HG03565 (cell line): ENCODE data around the gene SLC2A4RG.

Source experiments
- ATAC-seq: cut with Tn5 transposase; IDR thresholded peaks from one replicate; pipeline ENCODE4 v1.9.1; 2021; ENCODE audit warnings: mild to moderate bottlenecking, moderate library complexity; ENCODE audit not compliant: unreplicated experiment

Gene SLC2A4RG

GRCh38 chr20:63750807-63751470 is 11.4 kb downstream of the SLC2A4RG start:
- no peak for ATAC-seq

GRCh38 chr20:63751471-63752271 is 12.1 kb downstream of the SLC2A4RG start:
- ATAC-seq: no peak

- no peak for ATAC-seq
These were observed 13.0 kb downstream of the SLC2A4RG start for GRCh38 chr20:63752411-63753101.

- no peak for ATAC-seq
These were observed 13.8 kb downstream of the SLC2A4RG start for GRCh38 chr20:63753381-63753780.

GRCh38 chr20:63754008-63754407 is 14.4 kb downstream of the SLC2A4RG start:
- no peak for ATAC-seq

- no peak for ATAC-seq
These were observed 16.5 kb downstream of the SLC2A4RG start for GRCh38 chr20:63755933-63756647.

GRCh38 chr20:63756648-63756991 is 17.0 kb downstream of the SLC2A4RG start:
- no peak for ATAC-seq

- no peak for ATAC-seq
These were observed 18.6 kb downstream of the SLC2A4RG start for GRCh38 chr20:63758152-63758551.

GRCh38 chr20:63759377-63759901 is 19.9 kb downstream of the SLC2A4RG start:
- no peak for ATAC-seq

GRCh38 chr20:63765082-63765873 is 25.7 kb downstream of the SLC2A4RG start:
- no peak for ATAC-seq

- no peak for ATAC-seq
These were observed 26.3 kb downstream of the SLC2A4RG start for GRCh38 chr20:63765902-63766301.

GRCh38 chr20:63766695-63767426 is 27.3 kb downstream of the SLC2A4RG start:
- ATAC-seq: no peak

GRCh38 chr20:63767456-63767855 is 27.9 kb downstream of the SLC2A4RG start:
- ATAC-seq: no peak

- ATAC-seq: no peak
These were observed 28.3 kb downstream of the SLC2A4RG start for GRCh38 chr20:63767886-63768285.

GRCh38 chr20:63768591-63769515 is 29.3 kb downstream of the SLC2A4RG start:
- no peak for ATAC-seq

GRCh38 chr20:63769891-63770474 is 30.4 kb downstream of the SLC2A4RG start:
- no peak for ATAC-seq

- ATAC-seq: no peak
These were observed 31.6 kb downstream of the SLC2A4RG start for GRCh38 chr20:63771046-63771707.
